Panc1 (cell line): ENCODE data around the gene MFSD6L. TPM values are rescaled to one million over a fixed set of nuclear protein-coding genes. Genes with fewer than 3 reads are reported as not detected.
A peak's percentile ranks its signal among the peaks of the same experiment; 100 is the strongest.

Experiments used
- ATAC-seq: fragments of 200-7000 bp; cut with Tn5 transposase; 2 replicates; pipeline ENCODE4 v1.9.1; 2020; ENCODE audit warnings: mild to moderate bottlenecking, moderate library complexity
- BruUV-seq: library from RNA; stranded (reverse); fragments of 400-500 nt; replicated peaks from 2 replicates; lab custom pipeline; 2021; lab: Mats Ljungman, UMichigan
- CTCF ChIA-PET: fragments of 300-600 bp; sonication (Branson Sonifier 250); formaldehyde crosslinking; loops from one replicate; lab custom pipeline; 2022; ENCODE audit warnings: antibody characterized with exemption; lab: Charles Lee
- POLR2A ChIA-PET: fragments of 300-600 bp; sonication (Branson Sonifier 250); formaldehyde crosslinking; loops from one replicate; lab custom pipeline; 2022; ENCODE audit warnings: antibody characterized with exemption; lab: Charles Lee
- DNase-seq: peaks from one replicate; pipeline ENCODE4 v3.0.0-alpha.2; 2010; ENCODE audit warnings: low read depth, low spot score
- H3K27ac ChIP-seq: 2 replicates; pipeline ENCODE4 v1.5.1; 2011; ENCODE audit warnings: mild to moderate bottlenecking, low read length, inconsistent platforms
- H3K27me3 ChIP-seq: fragments of 200-500 bp; sonication (Bioruptor generic); 2 replicates; pipeline ENCODE4 v1.6.0; 2014; ENCODE audit warnings: low read length, inconsistent platforms; ENCODE audit not compliant: control insufficient read depth, insufficient read depth
- H3K36me3 ChIP-seq: fragments of 200-500 bp; sonication (Bioruptor generic); 2 replicates; pipeline ENCODE4 v1.5.1; 2014; ENCODE audit warnings: inconsistent platforms, mild to moderate bottlenecking, low read length, moderate library complexity; ENCODE audit not compliant: control insufficient read depth, insufficient read depth
- H3K4me1 ChIP-seq: 2 replicates; pipeline ENCODE4 v1.5.1; 2011; ENCODE audit warnings: inconsistent platforms, mild to moderate bottlenecking, low read length, moderate library complexity; ENCODE audit not compliant: control insufficient read depth, insufficient read depth
- H3K4me3 ChIP-seq, 2 experiments: 2 replicates each; pipeline ENCODE4 v1.5.1; 2011 to 2012; ENCODE audit warnings: low read depth in 2 of 2, low read length in 2 of 2, mild to moderate bottlenecking in 2 of 2, inconsistent platforms in 1 of 2, moderate library complexity in 1 of 2
- H3K9me3 ChIP-seq: fragments of 200-500 bp; sonication (Bioruptor generic); 2 replicates; pipeline ENCODE4 v1.5.1; 2014; ENCODE audit warnings: low read depth, mild to moderate bottlenecking, inconsistent platforms, low read length, moderate library complexity; ENCODE audit not compliant: control insufficient read depth, insufficient read depth
- POLR2AphosphoS5 ChIP-seq: IDR thresholded peaks from 2 replicates; pipeline ENCODE4 v1.6.1; 2012; ENCODE audit warnings: mild to moderate bottlenecking, low read depth, low read length, moderate library complexity
- SIN3A ChIP-seq: IDR thresholded peaks from 2 replicates; pipeline ENCODE4 v1.6.1; 2012; ENCODE audit warnings: low read depth, mild to moderate bottlenecking, low read length, moderate library complexity, borderline replicate concordance; ENCODE audit not compliant: insufficient read depth
- TCF7L2 ChIP-seq: IDR thresholded peaks from 2 replicates; pipeline ENCODE4 v1.6.1; 2011; ENCODE audit warnings: mild to moderate bottlenecking, low read depth, low read length, inconsistent platforms
- in situ Hi-C: cut with HindIII; loops from 2 replicates; pipeline ENCODE4 v1.10.0; 2016; ENCODE audit warnings: low sequenced_read_pairs, low pct_unique_long_range_greater_than_20kb
- intact Hi-C: fragments of 100-400 bp; cut with micrococcal nuclease; formaldehyde crosslinking; loops from one replicate; pipeline ENCODE4 v1.10.0; 2022; ENCODE audit not compliant: unreplicated experiment
- total RNA-seq: library from RNA; stranded (reverse); gene quantifications from one replicate; pipeline ENCODE4 v1.2.1, GENCODE V29; 2021; ENCODE audit not compliant: unreplicated experiment
- TF ChIP-seq, protein P1 (sequence below), 2 experiments: IDR thresholded peaks; 2 replicates each; pipeline ENCODE4 v1.6.1; 2011 to 2012; ENCODE audit warnings: low read depth in 2 of 2, control low read depth in 1 of 2, low read length in 1 of 2, mild to moderate bottlenecking in 1 of 2, moderate library complexity in 1 of 2; ENCODE audit not compliant: insufficient read depth in 1 of 2
- TF ChIP-seq, protein P2 (sequence below): fragments of 450-650 bp; IDR thresholded peaks from 2 replicates; pipeline ENCODE4 v1.5.1; 2017; ENCODE audit warnings: mild to moderate bottlenecking

Gene MFSD6L
- total RNA-seq, 1 experiment from 2014 or later = not detected

DNA sequence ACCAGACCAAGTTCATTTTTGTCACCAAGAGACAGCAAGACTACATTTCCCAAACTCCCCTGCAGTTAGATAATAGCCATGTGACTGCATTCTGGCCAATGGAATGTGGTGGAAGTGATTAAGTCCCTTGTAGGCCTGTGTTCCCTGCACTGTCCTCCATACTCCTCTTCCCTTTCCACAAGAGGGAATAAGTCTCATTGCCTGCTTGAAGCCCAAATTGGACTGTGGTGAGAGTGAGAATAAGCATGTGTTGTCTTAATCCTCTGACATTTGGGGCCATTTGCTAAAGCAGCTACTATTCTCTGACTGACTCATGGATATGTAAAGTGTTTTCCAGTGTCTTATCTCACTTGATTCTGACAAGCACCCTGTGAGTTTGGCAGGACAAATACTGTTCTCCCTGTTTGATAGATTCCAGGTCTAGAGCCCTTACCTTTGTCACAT is 47.6 kb upstream of the MFSD6L start:
- DNase-seq (no peak), ATAC-seq (peak; percentile 60; the same call in 1 of the 2 replicates)
- Histone ChIP-seq H3K27me3 (no peaks in the 10 kb centered on the region; the same call in 1 of the 2 replicates), H3K27ac (no peak overlapping the region), H3K36me3 (no peaks in the 10 kb centered on the region), H3K9me3 (no peaks in the 10 kb centered on the region), H3K4me1 (no peaks in the 10 kb centered on the region), H3K4me3 (no peak overlapping the region)
- POLR2A ChIA-PET = no interaction called here
- intact Hi-C loops (no loop called here), in situ Hi-C loops (no loop called here)
- no TSS peak for BruUV-seq
- TF ChIP-seq, protein P1, sequence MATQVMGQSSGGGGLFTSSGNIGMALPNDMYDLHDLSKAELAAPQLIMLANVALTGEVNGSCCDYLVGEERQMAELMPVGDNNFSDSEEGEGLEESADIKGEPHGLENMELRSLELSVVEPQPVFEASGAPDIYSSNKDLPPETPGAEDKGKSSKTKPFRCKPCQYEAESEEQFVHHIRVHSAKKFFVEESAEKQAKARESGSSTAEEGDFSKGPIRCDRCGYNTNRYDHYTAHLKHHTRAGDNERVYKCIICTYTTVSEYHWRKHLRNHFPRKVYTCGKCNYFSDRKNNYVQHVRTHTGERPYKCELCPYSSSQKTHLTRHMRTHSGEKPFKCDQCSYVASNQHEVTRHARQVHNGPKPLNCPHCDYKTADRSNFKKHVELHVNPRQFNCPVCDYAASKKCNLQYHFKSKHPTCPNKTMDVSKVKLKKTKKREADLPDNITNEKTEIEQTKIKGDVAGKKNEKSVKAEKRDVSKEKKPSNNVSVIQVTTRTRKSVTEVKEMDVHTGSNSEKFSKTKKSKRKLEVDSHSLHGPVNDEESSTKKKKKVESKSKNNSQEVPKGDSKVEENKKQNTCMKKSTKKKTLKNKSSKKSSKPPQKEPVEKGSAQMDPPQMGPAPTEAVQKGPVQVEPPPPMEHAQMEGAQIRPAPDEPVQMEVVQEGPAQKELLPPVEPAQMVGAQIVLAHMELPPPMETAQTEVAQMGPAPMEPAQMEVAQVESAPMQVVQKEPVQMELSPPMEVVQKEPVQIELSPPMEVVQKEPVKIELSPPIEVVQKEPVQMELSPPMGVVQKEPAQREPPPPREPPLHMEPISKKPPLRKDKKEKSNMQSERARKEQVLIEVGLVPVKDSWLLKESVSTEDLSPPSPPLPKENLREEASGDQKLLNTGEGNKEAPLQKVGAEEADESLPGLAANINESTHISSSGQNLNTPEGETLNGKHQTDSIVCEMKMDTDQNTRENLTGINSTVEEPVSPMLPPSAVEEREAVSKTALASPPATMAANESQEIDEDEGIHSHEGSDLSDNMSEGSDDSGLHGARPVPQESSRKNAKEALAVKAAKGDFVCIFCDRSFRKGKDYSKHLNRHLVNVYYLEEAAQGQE (IDR thresholded peaks at IDR 0.05; ENCODE audit: insufficient read depth in 1 of 2, low read depth in 2 of 2, low read length in 1 of 2) = no peak
- no peak for TF ChIP-seq POLR2AphosphoS5
- TF ChIP-seq, protein P2, sequence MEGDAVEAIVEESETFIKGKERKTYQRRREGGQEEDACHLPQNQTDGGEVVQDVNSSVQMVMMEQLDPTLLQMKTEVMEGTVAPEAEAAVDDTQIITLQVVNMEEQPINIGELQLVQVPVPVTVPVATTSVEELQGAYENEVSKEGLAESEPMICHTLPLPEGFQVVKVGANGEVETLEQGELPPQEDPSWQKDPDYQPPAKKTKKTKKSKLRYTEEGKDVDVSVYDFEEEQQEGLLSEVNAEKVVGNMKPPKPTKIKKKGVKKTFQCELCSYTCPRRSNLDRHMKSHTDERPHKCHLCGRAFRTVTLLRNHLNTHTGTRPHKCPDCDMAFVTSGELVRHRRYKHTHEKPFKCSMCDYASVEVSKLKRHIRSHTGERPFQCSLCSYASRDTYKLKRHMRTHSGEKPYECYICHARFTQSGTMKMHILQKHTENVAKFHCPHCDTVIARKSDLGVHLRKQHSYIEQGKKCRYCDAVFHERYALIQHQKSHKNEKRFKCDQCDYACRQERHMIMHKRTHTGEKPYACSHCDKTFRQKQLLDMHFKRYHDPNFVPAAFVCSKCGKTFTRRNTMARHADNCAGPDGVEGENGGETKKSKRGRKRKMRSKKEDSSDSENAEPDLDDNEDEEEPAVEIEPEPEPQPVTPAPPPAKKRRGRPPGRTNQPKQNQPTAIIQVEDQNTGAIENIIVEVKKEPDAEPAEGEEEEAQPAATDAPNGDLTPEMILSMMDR = no peak
- no peak for TF ChIP-seq SIN3A
- no peak for TF ChIP-seq TCF7L2
- CTCF ChIA-PET = no interaction called here

DNA sequence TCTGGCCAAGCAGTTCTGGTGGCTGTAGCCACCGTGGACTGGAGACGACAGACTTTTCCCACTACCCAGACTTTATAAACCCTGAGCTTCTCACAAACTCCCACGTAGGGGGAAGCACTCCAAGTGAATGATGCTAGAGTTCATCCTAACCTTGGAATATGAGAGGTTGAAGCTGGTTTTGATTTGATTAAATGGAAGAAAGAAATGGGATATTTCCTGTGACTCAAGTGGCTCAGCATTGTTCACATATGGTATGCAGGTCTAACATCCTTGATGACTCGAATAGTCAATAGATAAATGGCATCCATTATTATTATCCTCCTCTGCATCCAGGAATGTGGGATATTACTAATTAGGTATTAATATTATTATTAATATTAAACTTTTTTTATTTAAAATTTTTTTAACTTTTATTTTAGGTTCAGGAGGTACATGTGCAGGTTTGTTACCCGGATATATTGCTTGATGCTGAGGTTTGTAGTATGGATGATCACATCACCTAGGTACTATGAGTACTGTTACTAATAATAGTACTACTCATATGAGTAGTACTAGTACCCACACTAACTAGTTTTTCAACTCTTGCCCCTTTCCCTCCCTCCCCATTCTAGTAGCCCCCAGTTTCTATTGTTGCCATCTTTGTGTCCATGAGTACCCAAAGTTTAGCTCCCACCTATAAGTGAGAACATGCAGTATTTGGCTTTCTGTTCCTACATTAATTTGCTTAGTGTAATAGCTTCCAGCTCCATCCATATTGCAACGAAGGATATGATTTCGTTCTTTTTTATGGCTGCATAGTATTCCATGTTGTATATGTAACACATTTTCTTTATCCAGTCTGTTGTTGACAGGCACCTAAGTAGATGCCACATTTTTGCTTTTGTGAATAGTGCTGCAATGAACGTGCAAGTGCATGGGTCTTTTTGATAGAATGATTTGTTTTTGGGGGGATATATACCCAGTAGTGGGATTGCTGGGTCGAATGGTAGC is 45.4 kb upstream of the MFSD6L start:
- BruUV-seq = no TSS peak
- no peak for ATAC-seq
- no peaks in the 10 kb centered on the region for H3K4me1 ChIP-seq
- H3K9me3 ChIP-seq = no peaks in the 10 kb centered on the region
- H3K36me3 ChIP-seq = no peaks in the 10 kb centered on the region
- intact Hi-C loops (no loop called here), in situ Hi-C loops (no loop called here)
- POLR2A ChIA-PET = no interaction called here
- H3K27me3 ChIP-seq = no peaks in the 10 kb centered on the region
- H3K27ac ChIP-seq = no peak overlapping the region
- DNase-seq = no peak
- TF ChIP-seq SIN3A = no peak
- TF ChIP-seq, protein P1 (IDR thresholded peaks at IDR 0.05; ENCODE audit: insufficient read depth in 1 of 2, low read depth in 2 of 2, low read length in 1 of 2) = no peak
- TF ChIP-seq TCF7L2 = no peak
- TF ChIP-seq POLR2AphosphoS5 = no peak
- TF ChIP-seq, protein P2 = no peak
- no peak overlapping the region for H3K4me3 ChIP-seq
- CTCF ChIA-PET = no interaction called here
